Sciatic nerve (tissue), 2 donors: ENCODE measurements around the gene TICAM2. TPM values are rescaled to one million over a fixed set of nuclear protein-coding genes. Genes with fewer than 3 reads are reported as not detected.

Experiments
- ATAC-seq: fragments of 200-7000 bp; cut with Tn5 transposase; one replicate; pipeline ENCODE4 v1.9.1; 2020; ENCODE audit warnings: mild to moderate bottlenecking, moderate library complexity
- DNase-seq: peaks from one replicate; pipeline ENCODE4 v3.0.0-alpha.2; 2020; ENCODE audit warnings: low spot score
- intact Hi-C: fragments of 100-400 bp; cut with DNase I; formaldehyde crosslinking; loops from one replicate; pipeline ENCODE4 v1.14.2; 2022
- total RNA-seq: library from RNA; stranded (reverse); fragmentation: NEBNext Ultra II Directional; extraction: Animal tissue kit (Norgen Biotek cat#: 25700); gene quantifications from one replicate; pipeline ENCODE4 v1.2.1, GENCODE V29; 2021
- donor health status: DM: no; HTN: no; CAD: no.
- donor health status: DM: no; HTN: no; CAD: no.

The TICAM2 gene
- total RNA-seq, 1 donor from 2014 or later, result 5.9 TPM

DNA sequence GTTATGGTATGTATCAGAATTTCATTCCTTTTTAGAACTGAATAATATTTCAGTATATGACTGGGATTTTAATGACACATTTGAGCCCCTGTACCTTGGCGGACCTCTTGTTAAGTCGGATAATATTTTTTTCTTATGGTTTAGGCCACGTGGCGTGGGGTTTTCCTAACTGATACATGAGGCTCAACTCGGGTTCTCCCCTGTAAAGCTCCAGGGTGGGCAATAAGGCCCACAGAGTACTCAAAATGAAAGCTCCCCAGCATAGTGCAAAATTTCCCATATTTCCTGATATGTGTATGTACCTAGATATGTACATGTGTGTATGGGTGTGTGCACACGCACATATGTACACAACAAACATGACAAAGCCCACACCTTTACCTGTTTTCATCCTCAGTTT lies 24.5 kb downstream of the TICAM2 start:
- intact Hi-C loops, result no loop called here
- ATAC-seq (no peak), DNase-seq (no peak)

DNA sequence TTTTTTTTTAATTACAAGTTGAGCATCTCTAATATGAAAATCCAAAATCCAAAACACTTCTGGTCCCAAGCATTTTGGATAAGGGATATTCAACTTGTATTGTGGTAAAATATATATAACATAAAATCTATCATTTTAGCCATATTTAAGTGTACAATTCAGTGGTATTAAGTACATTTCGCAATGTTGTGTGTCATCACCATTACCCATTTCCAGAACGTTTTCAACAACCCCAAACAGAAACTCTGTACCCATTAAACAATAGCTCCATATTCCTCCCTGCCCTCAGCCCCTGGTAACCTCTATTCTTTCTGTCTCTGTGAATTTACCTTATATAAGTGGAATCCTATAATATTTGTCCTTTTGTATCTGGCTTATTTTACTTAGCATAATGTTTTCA lies 24.9 kb downstream of the TICAM2 start:
- ATAC-seq (no peak), DNase-seq (no peak)
- intact Hi-C loops, result no loop called here

DNA sequence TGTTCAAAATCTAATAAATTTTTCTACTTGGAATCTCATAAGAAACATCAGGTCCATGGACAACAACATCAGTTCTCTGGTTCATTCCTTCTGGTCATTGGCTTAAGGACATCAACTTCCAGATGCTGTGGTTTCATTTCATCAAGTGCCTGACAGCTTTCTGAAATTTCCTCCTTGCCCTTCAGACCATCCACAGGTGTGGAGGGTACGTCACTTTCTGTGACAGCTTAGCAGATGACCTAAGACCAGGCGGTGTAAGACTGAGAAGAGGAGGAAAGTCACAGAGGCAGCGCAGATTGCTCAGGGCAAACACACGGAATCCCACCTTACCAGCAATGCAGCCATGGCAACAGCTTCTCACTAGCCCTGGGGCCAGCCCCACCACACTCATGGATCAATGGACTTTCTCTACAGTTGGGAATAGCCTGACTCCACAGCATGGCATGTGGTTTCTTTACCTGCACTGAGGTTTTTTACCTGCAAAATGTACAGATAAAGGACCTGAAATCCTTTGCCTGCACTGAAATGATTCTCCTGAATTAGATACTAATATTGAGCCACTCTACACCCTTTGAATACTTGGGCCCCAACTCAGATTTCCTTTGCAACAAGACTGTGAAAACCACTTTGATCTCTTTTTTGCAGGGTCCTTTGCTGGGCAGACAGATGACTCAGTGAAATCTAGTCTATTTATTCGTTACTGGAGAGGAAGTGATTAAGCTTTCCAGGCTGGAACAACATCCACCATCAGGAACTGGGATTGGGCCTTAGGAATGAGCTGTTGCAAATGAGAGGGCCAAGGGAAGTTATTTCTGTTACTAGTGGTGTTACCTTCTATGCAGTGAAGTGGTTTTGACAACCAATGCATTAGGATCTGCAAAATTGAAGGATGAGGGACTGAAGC lies 26.9 kb downstream of the TICAM2 start:
- no peak for DNase-seq
- ATAC-seq, result no peak
- intact Hi-C loops, result no loop called here

DNA sequence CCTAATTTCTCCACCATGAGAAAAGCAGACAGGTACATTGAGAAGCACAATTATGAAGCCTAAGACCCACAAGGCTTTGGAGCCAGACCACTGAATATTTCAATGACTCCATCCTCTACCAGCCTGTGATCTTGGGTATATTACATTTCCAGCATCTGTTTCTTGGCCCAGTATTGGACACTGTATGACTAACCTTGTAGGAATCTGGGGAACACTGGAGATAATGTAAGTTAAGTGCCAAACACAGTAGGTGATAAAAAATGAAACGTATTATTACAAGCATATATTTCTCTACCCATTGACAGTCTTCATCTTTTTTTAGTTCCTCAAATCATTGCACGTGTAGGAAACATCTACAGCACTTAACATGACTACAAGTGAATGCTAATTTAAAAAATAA lies 29.1 kb downstream of the TICAM2 start:
- no peak for ATAC-seq
- intact Hi-C loops, result no loop called here
- no peak for DNase-seq

DNA sequence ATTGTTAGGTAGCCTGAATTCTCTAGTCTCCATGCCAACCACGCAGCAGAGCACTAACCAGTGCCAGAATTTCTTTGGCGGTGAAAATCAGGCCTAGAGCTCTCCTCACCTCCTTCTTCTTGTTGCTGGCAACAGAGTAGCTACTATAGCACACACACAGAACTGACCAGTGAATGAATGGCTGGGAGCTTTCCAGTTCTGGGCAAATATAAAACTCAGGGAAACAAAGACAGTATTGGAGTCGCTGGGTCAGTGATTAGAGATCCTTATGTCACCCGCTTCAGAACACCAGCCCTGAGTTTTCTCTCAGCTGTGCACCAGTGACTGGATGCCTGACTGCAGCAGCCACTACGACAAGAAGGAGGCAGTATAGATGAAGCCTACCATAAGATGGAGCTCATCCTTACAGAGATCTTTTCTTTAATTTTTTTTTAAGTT lies 30.8 kb downstream of the TICAM2 start:
- DNase-seq (no peak), ATAC-seq (peak; percentile 87)
- intact Hi-C loops, result no loop called here

DNA sequence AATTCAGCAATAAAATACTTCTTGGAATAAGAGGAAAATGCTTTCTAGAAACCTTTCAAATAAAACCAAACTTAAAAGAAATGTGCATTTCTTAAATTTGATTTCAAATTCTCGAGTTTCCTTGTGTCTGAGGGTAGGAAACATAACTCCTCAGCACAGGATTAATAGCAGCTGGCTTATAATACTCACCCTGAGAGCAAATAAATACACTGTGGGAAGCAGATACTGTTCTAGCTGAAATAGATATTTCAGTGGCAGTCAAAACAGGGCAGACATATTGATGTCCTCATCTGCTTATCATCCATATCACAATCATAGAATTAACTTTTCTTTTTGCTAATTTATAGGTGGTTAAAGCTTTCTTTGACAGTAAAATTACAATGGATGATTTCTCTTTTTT lies 33.6 kb downstream of the TICAM2 start:
- intact Hi-C loops, result no loop called here
- ATAC-seq, result no peak
- no peak for DNase-seq

DNA sequence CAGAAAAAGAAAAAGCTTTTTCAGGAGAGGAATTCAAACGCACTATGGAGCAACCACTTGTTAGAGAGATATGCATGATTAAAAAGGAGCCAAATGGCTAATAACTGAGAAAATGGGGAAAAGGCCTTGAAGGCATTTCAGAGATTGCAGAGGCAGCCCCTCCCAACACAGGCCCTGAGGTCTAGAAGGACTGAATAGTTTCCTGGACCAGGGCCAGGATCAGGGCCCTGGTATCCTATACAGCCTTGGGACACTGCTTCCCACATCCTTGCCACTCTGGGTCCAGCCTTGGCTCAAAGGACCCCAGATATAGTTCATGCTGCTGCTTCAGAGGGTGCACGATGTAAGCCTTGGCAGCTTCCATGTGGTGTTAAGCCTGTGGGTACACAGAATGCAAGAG lies 37.0 kb downstream of the TICAM2 start:
- DNase-seq (no peak), ATAC-seq (no peak)
- intact Hi-C loops, result no loop called here

DNA sequence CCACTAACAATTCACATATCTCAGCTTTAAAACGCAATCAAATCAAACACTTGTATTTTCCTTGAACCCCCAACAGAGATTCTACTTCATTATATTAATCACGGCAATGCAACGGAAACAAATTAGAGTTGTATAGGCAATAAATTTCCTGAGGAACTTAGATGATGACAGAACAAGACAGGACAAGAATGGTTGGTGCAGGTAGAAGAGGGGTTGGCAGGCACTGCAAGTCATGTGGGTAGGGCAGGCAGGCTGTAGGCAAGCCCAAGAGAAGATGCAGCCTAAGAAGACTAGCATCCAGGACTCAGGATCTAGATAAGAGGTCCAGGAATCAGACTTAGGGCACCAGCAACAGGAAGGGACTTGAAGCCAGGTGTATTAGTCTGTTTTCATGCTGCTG lies 41.1 kb downstream of the TICAM2 start:
- no peak for ATAC-seq

DNA sequence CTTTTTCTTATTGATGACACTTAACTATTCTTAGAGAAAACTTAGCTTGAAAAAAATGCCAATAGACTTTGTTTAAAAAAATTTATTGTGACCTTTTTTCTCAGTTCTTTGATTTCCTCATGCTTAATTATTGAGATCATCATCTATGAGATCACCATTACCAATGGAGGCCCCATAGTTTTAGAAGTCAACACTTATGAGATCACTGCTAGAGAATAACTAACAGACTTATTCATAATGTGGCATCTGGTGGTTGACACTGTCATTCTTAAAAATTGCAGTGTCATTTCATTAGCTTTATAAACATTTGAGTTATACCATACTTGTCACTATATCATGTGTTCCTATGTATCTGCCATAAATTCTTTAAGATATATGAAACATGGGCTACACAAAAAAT lies 42.8 kb downstream of the TICAM2 start:
- intact Hi-C loops, result no loop called here
- DNase-seq (no peak), ATAC-seq (no peak)

More for the DNA sequence above, 41.1 kb downstream of the TICAM2 start:
- DNase-seq, result no peak
- intact Hi-C loops, result no loop called here

DNA sequence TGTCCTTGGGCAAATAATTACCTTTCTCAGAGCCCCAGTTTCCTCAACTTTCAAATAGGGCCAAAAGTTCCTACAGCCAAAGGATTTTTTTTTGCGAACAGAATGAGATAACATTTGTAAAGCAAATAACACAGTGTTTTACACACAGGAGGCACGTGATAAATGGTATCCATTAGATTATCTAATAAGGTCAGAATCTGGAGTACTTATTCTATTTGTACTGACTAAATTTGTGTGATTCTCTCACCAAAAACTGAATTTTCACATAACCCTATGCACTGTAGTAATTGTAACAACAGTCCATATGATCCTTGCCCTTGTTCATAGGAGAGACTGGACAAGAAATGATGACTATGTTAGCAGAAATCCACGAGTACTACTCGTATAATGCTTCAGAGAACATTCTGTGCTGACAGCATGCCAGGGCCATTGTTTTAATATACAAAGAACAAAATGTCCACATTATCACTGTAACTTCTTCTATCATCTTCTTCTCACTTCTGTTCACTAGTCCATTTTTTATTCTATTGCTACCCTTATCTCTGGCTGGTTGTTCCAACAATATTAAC lies 43.8 kb downstream of the TICAM2 start:
- ATAC-seq (no peak), DNase-seq (no peak)
- intact Hi-C loops, result no loop called here

DNA sequence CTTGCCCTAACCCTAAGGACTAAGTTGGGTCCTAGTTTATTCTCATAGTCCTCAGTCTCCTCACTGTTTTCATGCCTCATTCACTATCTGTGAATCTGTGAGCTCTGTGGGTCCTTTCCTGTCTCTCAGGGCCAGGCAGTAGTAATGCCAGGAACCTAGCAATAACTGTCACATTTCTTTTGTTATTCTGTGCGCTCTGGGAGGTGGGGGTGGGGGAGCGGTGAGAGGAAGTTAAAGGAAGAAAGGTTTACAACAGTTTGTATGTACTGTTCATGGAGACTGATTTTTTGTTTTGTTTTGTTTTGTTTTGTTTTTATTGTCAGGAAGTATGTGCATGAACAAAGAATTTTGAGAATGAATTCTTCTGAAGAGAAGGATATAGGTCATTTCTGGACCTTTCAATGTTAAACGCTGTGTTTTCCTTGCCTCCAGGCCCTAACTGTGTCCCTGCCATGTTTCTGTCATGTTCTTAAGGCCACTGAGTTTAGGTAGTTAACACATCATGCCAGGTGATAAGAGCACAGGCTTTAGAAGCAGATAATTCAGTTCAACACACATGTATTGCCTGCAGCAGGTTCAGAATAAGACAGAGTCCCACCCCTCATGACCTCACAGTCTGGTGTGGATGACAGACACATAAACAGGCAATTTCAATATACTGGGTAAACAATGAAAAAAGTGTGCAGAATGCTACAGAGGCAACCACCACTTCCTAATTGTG lies 44.5 kb downstream of the TICAM2 start:
- DNase-seq (no peak), ATAC-seq (no peak)
- intact Hi-C loops, result no loop called here

DNA sequence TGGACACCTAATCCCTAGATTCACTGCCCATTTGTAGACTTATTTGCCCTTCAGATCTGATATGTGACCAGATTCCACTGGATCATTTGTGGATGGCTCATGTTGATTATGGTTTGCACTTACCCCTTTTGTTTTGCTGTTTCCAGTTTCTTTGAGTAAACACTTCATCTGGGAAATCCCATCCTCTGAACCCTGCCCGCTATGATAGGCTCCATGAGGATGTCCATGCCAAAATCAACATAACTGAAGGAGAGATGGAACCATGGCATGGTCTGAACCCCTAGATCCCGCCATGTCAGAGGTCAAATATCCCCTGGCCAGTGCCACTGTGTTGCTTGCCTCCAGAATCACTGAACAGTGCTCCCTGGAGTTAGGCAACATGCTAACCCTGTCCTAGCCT lies 46.0 kb downstream of the TICAM2 start:
- intact Hi-C loops, result no loop called here
- DNase-seq (no peak), ATAC-seq (no peak)

DNA sequence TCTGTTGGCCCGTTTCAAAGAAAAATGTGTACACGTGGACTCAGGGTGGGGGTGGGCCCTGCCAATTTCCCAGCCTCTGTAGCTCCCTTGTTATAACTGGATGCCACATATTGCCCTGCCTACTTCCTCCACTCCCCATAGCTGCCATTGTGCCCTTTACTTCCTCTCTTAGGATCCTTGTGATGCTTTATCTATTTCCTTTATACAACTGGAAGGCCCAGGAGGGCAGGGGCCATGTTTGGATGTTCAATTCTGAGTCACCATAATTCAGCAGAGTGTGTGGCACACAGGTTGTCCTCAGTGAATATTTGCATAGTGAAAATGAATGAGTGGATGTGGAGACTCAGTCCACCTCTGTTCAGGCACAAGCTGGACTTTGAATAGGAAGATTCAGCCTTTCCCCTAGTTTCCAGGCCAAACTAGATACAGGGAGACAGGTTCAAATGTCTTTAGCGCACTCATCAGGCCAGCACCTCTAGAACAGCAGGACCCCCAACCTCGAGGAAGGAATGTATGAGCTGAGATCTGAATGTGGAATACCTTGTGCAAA lies 47.1 kb downstream of the TICAM2 start:
- DNase-seq, result no peak
- no peak for ATAC-seq
- intact Hi-C loops, result no loop called here

DNA sequence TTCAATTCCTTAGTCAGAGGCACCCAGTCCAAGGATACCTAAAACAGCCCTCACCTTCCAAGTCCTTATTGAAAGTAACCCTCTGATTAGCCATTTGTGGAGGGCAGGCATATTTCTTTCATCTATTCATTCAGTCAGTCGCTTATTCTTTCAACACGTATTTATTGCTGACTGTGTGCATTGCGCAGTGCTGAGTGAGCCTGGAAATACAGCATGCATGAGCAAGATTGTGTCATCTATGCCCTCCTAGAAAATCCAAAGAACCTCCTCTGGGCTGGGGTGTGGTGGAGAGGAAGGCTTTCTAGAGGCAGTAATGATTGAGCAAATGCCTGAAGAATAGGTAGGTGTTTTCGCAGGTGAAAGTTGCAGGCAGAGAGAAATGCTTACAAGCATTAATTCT lies 49.2 kb downstream of the TICAM2 start:
- ATAC-seq (no peak), DNase-seq (no peak)
- intact Hi-C loops, result no loop called here

DNA sequence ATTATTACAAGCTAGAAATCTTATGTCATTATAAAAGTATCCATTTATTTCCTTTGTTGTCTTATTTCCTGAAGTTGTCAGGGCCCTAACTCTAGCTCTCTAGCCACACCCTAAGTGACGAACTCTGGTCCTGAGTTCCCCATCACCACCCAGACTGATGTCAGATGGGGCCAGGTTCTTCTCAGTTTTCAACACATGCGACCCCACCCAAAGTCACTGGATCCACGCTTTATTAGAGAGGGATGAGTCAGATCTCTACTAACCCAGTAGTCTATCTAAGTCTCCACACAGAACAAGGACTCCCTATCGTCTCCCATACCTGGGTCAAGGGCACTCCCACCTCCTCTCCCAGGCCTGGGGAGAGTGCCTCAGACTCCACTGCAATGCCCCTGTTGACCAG lies 50.9 kb downstream of the TICAM2 start:
- ATAC-seq (peak; percentile 22), DNase-seq (no peak)
- intact Hi-C loops, result no loop called here

DNA sequence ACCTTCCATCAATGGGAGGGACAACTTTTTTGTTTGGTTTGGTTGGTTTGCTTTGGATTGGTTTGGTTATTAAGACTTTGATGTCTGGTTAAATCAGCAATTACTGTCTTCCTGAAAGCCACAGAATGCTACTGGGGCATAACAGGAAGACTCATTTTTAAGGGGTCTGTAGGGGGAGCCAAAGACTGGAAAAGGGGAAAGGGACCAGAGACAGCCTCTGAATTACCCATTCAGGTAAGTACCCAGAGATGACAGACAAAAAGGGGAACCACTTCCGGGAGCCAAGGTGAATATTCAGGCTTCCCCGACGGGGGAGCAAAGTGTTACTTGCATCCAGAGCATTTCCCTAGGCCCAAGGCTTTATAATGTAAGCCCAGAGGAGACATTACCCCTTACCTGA lies 53.1 kb downstream of the TICAM2 start:
- no peak for ATAC-seq
- intact Hi-C loops, result no loop called here
- DNase-seq, result no peak

DNA sequence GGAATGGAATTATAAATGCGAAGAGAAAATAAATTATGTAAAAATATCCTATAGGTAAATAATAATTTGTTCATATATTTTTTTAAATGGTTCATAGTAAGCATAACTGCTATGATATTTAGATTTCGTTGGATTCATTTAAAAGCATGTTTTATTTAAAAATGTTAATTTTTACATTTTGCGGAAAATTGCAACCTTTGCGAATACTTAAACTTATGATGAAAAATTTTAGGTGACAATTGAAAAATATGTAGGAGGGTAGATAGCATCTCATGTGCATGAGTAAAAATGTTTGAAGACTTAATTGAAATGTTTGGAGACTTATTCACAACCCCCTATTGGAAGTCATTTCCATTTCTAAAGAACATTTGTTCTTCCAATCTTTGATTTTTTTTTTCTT lies 53.6 kb downstream of the TICAM2 start:
- DNase-seq (no peak), ATAC-seq (no peak)
- intact Hi-C loops, result no loop called here

DNA sequence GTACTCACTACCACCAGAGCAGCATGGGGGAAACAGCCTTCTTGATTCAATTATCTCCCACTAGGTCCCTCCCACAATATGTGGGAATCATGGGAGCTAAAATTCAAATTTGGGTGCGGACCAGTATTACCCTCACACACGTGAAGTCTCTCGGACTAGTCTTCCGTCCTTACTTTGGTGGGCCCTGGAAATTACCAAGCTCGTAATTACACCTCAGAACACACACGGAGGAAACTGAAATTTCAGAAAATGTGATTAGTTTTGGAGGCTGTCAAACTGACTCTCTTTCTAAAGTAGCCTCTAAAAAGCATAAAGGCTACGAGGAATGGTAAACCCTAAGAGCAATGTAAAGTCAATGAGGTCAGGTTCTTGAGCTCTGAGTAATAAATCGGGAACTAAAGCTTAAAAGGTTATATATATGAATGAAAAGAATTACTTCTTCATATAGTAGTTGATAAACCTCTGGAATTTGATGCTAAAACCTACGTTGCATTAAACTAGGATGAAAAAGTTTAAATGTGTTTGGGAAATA lies 56.9 kb downstream of the TICAM2 start:
- ATAC-seq (no peak), DNase-seq (no peak)
- intact Hi-C loops, result no loop called here

DNA sequence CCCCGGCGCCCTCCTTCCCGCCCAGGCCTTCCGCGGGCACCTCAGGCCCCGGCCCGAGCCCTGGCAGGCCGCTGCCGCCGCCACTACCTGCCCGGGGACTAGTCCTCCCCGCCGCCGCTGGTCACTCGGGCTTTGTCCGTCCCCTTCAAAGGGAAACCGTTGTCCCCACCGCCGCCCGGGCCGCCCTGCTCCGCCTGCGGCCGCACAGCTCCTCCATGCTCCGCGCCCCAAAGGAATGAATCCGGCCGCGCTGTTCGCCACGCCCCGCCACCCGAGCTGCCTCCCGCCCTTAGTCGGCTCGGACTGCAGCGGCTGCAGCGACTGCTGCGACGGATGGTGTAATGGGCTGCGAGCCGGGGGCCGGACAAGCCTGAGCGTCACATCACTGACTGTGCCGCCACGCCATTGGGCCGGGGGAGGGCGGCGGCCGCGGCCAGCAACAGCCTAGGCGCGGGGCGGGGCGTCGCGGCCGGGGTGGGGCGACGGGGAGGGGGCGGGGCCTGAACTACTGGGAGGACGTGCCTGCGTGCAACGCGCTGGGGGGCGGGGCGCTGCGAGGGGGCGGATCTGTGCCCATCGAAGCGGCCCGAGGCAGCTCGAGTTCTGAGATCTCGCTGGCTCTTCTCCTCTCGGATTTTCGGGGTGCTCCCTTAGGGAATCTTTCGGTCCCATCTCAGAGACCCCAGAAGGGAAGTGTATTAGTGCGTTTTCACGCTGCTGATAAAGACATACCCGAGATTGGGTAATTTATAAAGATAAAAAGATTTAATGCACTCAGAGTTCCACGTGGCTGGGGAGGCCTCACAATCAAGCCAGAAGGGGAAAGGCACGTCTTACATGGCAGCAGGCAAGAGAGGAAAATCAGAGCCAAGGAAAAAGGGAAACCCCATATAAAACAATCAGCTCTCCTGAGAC lies 57.6 kb downstream of the TICAM2 start, which contains the start of gene FEM1C:
Gene FEM1C, minus strand, starts transcription at position 340 of the 915 bp plus-strand sequence. CDS start 1,282 bp downstream, outside the sequence.
- DNase-seq (peak; percentile 99), ATAC-seq (peak; percentile 98)
- intact Hi-C loops, result no loop called here
